Heart right ventricle (tissue), 16 donors: ENCODE results near the gene REPIN1. TPM values are rescaled to one million over a fixed set of nuclear protein-coding genes. Genes with fewer than 3 reads are reported as not detected.

ENCODE experiments used
- ATAC-seq, 8 donors: fragments of 200-7000 bp; cut with Tn5 transposase; one replicate each; pipeline ENCODE4 v1.9.1; 2020; ENCODE audit warnings: mild to moderate bottlenecking in 8 of 8, moderate library complexity in 8 of 8, moderate number of reproducible peaks in 1 of 8
- DNase-seq, 2 donors: peaks; one replicate each; pipeline ENCODE4 v3.0.0-alpha.2; 2020
- H3K27ac ChIP-seq, 10 donors: fragments of 200-600 bp; sonication (generic) in 2 of 10; one replicate each; pipeline versions ENCODE4 v1.5.0 to v1.8.0; 2020 to 2022; ENCODE audit warnings: mild to moderate bottlenecking in 3 of 10
- H3K27me3 ChIP-seq, 7 donors: fragments of 200-600 bp; one replicate each; pipeline ENCODE4 v1.8.0; 2021 to 2022; ENCODE audit warnings: mild to moderate bottlenecking in 2 of 7
- H3K36me3 ChIP-seq, 9 donors: fragments of 200-600 bp; sonication (generic) in 1 of 9; one replicate each; pipeline versions ENCODE4 v1.5.0 to v1.8.0; 2020 to 2022; ENCODE audit warnings: mild to moderate bottlenecking in 2 of 9
- H3K4me1 ChIP-seq, 9 donors: fragments of 200-600 bp; sonication (generic) in 1 of 9; one replicate each; pipeline versions ENCODE4 v1.5.0 to v1.8.0; 2020 to 2022; ENCODE audit warnings: mild to moderate bottlenecking in 4 of 9
- H3K4me3 ChIP-seq, 10 donors: fragments of 200-600 bp; sonication (generic) in 2 of 10; one replicate each; pipeline versions ENCODE4 v1.5.0 to v1.8.0; 2020 to 2022; ENCODE audit warnings: mild to moderate bottlenecking in 7 of 10, moderate library complexity in 2 of 10
- H3K9me3 ChIP-seq, 11 donors: fragments of 200-600 bp in 10 of 11; sonication (generic) in 2 of 11; one replicate each; pipeline versions ENCODE4 v1.5.0 to v1.8.0; 2013 to 2022; ENCODE audit warnings: mild to moderate bottlenecking in 2 of 11, control low read depth in 1 of 11, moderate library complexity in 1 of 11
- WGBS, 2 donors: extraction: QIAGEN DNeasy Blood & Tissue Kit; methylation state at CpG; one replicate each; pipeline ENCODE4 v1.1.7; 2013; ENCODE audit warnings: inconsistent platforms in 1 of 2; 5-methylcytosine and 5-hydroxymethylcytosine counted together
- intact Hi-C, 10 donors: fragments of 100-400 bp; cut with DNase I; formaldehyde crosslinking; loops; one replicate each; pipeline versions ENCODE4 v1.11.1 to v1.14.2; 2022
- polyA plus RNA-seq, 2 donors: library from polyadenylated mRNA; stranded (reverse); fragments of 200-250 nt; gene quantifications; one replicate each; pipeline ENCODE4 v1.2.3, GENCODE V29; 2013
- total RNA-seq, 10 donors: library from RNA; stranded (reverse); fragmentation: NEBNext Ultra II Directional in 3 of 10; extraction: Animal tissue kit (Norgen Biotek cat#: 25700) in 3 of 10; gene quantifications; one replicate each; pipeline versions ENCODE4 v1.2.1 to v1.2.4, GENCODE V29; 2021 to 2023
- TF ChIP-seq, protein P1 (sequence below), 9 donors: fragments of 200-600 bp; sonication (generic) in 2 of 9; IDR thresholded peaks; one replicate each; pipeline versions ENCODE4 v1.5.0 to v1.8.0; 2021 to 2022; ENCODE audit warnings: antibody characterized with exemption in 9 of 9, mild to moderate bottlenecking in 5 of 9, moderate library complexity in 1 of 9
- donor health status: Arrhythmogenic right ventricular cardiomyopathy.
- donor health status: ischemic (EF 13 %, LVEDD 7.1; RV severe dilation, severe dysfunction).
- donor health status: healthy with polysubstance abuse.
- donor health status: DM: no; HTN: yes; CAD: no.
- donor health status: DM: no; HTN: no; CAD: no.
- donor health status: ischemic (EF 25% LVEDD 6.9; RV normal size, moderate dysfunction).
- donor health status: ischemic (EF 25% LVEDD 5.7; RV mildly dilated, moderate dysfunction).
- donor health status: healthy.
- donor health status: DM: yes; HTN: yes; CAD: no.
- donor health status: Ischemic cardiomyopathy.
- donor health status: ischemic (EF 35%, LVEDD 5.7; RV mildly dilated, moderate dysfunction).
- donor health status: nonischemic (EF 11% LVEDD 7.7; RV severe dilation, severe dysfunction).
- donor health status: DM: yes; HTN: yes; CAD: no.
- donor health status: PGD.
- donor health status: ischemic (EF 29% LVEDD 5.4; RV normal size, mild dysfunction).
- donor health status: nonischemic (EF 23%, LVEDD 6.1; RV moderate dilation, normal function).

Gene REPIN1
- total and polyA plus RNA-seq, 12 donors, result 51.0 to 132 (median 109) TPM

DNA sequence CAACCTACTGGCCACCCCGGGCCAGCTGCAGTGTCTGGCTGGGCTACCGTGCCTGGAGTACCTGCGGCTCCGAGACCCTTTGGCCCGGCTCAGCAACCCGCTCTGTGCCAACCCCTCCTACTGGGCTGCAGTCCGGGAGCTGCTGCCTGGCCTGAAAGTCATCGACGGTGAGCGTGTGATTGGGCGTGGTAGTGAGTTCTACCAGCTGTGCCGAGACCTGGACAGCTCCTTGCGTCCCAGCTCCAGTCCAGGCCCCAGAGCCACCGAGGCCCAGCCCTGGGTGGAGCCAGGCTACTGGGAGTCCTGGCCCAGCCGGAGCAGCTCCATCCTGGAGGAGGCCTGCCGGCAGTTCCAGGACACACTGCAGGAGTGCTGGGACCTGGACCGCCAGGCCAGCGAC is 31.4 kb upstream of the REPIN1 start:
- no peaks in the 10 kb centered on the region for H3K9me3 ChIP-seq
- WGBS, 2 donors, result 91 to 92% methylated on average over 16 to 18 of the region's 18 CpGs
- no peak overlapping the region for H3K27ac ChIP-seq
- peaks cover 0 to 7% (median 0%) of the 10 kb centered on the region in 9 donors for H3K36me3 ChIP-seq
- ATAC-seq (no peak), DNase-seq (no peak)
- H3K4me1 ChIP-seq, result peaks cover 0 to 31% (median 19%) of the 10 kb centered on the region in 9 donors
- intact Hi-C loops, result no loop called here
- peaks cover 0 to 27% (median 21%) of the 10 kb centered on the region in 7 donors for H3K27me3 ChIP-seq
- H3K4me3 ChIP-seq, result no peak overlapping the region
- TF ChIP-seq, protein P1, sequence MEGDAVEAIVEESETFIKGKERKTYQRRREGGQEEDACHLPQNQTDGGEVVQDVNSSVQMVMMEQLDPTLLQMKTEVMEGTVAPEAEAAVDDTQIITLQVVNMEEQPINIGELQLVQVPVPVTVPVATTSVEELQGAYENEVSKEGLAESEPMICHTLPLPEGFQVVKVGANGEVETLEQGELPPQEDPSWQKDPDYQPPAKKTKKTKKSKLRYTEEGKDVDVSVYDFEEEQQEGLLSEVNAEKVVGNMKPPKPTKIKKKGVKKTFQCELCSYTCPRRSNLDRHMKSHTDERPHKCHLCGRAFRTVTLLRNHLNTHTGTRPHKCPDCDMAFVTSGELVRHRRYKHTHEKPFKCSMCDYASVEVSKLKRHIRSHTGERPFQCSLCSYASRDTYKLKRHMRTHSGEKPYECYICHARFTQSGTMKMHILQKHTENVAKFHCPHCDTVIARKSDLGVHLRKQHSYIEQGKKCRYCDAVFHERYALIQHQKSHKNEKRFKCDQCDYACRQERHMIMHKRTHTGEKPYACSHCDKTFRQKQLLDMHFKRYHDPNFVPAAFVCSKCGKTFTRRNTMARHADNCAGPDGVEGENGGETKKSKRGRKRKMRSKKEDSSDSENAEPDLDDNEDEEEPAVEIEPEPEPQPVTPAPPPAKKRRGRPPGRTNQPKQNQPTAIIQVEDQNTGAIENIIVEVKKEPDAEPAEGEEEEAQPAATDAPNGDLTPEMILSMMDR (IDR thresholded peaks at IDR 0.05), result no peak

DNA sequence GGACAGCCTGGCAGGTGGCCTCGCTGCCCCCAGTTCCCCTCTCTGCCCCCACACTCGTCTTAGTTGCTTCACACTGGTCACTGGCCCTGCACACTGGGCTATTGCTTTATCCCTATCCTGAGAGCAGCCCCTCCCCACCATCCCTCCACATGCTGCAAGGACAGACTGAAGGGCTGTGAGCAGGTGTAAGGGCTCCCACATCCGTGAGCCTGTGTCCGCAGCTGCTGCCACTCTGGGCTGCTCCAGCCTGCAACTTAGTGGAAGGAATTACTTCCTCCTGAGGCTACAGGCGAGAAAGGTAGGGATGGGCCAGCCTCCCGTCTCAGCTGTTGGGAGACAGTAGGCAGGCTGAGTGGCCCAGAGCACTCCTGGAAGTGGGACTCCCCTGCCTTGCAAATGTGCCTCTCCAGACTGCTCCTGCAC is 31.0 kb upstream of the REPIN1 start:
- Histone ChIP-seq H3K4me1 (peaks cover 0 to 31% (median 19%) of the 10 kb centered on the region in 9 donors), H3K27ac (no peak overlapping the region), H3K36me3 (peaks cover 0 to 7% (median 0%) of the 10 kb centered on the region in 9 donors), H3K4me3 (no peak overlapping the region), H3K9me3 (no peaks in the 10 kb centered on the region), H3K27me3 (peaks cover 0 to 30% (median 22%) of the 10 kb centered on the region in 7 donors)
- ATAC-seq (no peak), DNase-seq (no peak)
- intact Hi-C loops, result no loop called here
- TF ChIP-seq, protein P1 (IDR thresholded peaks at IDR 0.05), result no peak
- WGBS, 2 donors, result 87 to 90% methylated on average over 6 of the region's 6 CpGs

DNA sequence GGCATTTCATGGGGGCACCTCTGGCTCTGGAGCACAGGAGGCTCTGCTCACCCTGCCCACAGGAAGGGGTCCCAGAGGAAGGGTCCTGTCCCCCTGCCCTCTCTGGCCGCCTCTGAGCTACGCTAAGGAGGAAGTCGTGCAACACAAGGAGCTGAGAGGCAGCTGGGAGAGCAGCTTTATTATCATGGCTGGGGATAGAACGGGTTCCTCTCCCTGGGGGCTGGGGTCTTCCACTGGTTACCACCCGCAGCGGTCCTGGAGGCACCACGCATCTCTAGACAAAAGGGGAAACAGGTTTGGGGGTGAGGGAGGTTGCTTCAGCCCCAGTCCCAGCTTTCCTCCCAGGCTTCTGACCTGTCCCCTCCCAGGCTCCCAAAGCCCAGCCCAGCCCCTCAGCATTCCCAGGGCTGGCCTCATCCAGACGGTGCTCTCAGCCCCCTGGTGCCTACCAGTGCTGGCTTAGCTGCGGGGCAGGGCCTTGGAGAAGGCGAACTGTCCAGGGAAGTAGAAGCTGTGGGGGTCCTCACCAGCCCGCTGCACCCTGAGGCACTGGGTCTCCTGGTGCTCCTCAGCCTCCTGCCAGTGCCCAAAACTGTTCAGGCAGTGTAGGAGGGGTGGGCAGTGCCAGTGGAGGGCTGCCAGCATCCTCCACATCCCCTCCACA is 30.3 kb upstream of the REPIN1 start:
- ATAC-seq (no peak), DNase-seq (no peak)
- Histone ChIP-seq H3K27ac (no peak overlapping the region), H3K36me3 (peaks cover 0 to 7% (median 0%) of the 10 kb centered on the region in 9 donors), H3K27me3 (peaks cover 0 to 35% (median 24%) of the 10 kb centered on the region in 7 donors), H3K4me3 (no peak overlapping the region), H3K9me3 (no peaks in the 10 kb centered on the region), H3K4me1 (peaks cover 0 to 31% (median 19%) of the 10 kb centered on the region in 9 donors)
- intact Hi-C loops, result no loop called here
- TF ChIP-seq, protein P1 (IDR thresholded peaks at IDR 0.05), result no peak
- 79 to 80% methylated on average over 11 of the region's 11 CpGs for WGBS, 2 donors

DNA sequence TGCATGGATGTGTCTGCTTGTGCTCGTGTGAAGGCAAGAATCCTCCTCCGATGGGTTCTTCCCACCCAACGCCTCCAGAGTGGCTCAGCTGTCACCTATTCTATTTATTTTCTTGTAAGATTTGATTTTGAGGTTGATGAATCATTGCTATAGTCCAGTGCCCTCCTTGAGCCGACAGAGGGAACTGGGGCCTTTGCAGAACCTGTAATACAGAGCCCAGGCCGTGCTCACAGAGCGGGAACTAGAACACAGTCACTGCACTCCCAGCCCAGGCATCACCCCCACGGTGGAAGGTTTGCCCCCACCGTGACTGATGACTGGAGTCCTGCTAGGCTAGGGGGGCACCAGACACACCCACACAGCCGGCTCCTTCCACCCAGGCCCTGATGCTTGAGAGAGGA is 29.2 kb upstream of the REPIN1 start:
- intact Hi-C loops, result no loop called here
- Histone ChIP-seq H3K36me3 (peaks cover 0 to 7% (median 0%) of the 10 kb centered on the region in 9 donors), H3K27ac (peak overlapping the region in 1 of 10 donors; percentile 60), H3K9me3 (peaks cover 0 to 11% (median 6%) of the 10 kb centered on the region in 11 donors), H3K27me3 (peaks cover 0 to 39% (median 30%) of the 10 kb centered on the region in 7 donors), H3K4me3 (peak overlapping the region in 1 of 10 donors; percentile 53), H3K4me1 (peaks cover 0 to 31% (median 19%) of the 10 kb centered on the region in 9 donors)
- TF ChIP-seq, protein P1 (IDR thresholded peaks at IDR 0.05), result no peak
- 72 to 73% methylated on average over 9 of the region's 9 CpGs for WGBS, 2 donors
- no peak for DNase-seq
- ATAC-seq, result no peak
